ENCODE results near the gene SND1.

Gene SND1

DNA sequence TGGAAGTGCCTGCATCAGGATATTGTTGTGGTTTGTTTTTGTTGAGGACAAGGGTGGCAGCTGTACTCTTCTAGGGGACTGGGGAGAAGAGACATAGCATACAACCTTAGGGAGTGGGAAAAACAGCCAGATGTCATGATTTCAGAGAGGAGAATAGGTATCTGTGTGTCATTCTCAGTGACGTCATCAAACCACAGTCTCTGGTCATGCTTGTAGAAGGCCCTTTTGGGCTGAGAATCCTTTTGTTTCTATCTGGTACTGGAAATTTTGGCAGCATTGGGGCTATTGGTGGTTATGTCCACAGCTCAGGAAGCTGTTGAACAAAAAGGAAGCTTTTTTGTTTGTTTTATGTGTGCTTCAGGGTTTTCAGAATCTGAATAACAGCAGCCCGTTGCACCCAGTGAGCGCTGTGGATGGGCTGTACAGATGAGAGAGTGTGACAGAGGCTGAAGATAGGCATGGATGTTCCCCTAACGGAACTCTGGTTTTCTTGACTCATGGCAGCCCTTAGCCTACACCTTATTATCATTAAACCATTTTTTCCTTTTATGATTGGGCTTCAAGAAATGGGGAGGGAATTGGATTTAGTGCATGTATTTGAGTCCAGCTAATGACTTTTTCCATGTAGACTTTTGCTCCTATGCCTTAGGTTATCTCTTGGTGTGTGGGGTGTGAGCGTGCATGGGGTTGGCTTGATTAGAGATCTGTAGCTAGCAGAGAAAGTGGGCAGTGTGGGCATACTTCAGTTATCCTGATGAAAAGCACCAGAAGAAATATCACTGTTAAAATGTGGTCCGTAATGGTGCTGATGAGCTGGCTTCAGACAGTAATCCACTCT, 65.7 kb downstream of the SND1 start:
- H3K4me3 ChIP-seq (ENCODE audit: low read length) = no peak overlapping the region
- no peaks in the 10 kb centered on the region for H3K4me1 ChIP-seq (ENCODE audit: control insufficient read depth, insufficient read depth, low read length)
- no peak overlapping the region for H3K9ac ChIP-seq (ENCODE audit: low read length)
- no peaks in the 10 kb centered on the region for H3K9me3 ChIP-seq (ENCODE audit: control insufficient read depth, low read length)
- H3K27me3 ChIP-seq (ENCODE audit: control insufficient read depth, insufficient read depth, low read length) = no peaks in the 10 kb centered on the region
- peaks cover 4% of the 10 kb centered on the region for H3K36me3 ChIP-seq (ENCODE audit: control insufficient read depth, insufficient read depth, low read length)

DNA sequence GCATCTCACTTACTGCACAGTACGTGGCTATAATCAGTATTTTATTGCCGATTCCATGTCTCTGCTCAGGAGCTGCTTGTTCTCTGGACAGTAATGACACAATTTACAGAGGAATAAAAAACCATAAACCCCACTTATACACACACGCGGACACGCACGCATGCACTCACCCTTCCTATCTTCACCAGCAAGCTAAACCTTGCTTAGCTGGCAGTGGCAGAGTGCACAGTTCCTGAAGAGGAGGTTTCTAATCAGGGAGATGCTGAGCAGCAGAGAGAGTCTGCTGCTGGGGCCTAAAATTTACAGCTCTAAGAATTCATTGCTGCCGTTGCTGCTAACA, 66.3 kb downstream of the SND1 start:
- Histone ChIP-seq H3K36me3 (ENCODE audit: control insufficient read depth, insufficient read depth, low read length) (peaks cover 4% of the 10 kb centered on the region), H3K27me3 (ENCODE audit: control insufficient read depth, insufficient read depth, low read length) (no peaks in the 10 kb centered on the region), H3K4me1 (ENCODE audit: control insufficient read depth, insufficient read depth, low read length) (no peaks in the 10 kb centered on the region), H3K4me3 (ENCODE audit: low read length) (no peak overlapping the region), H3K9me3 (ENCODE audit: control insufficient read depth, low read length) (no peaks in the 10 kb centered on the region), H3K9ac (ENCODE audit: low read length) (no peak overlapping the region)

DNA sequence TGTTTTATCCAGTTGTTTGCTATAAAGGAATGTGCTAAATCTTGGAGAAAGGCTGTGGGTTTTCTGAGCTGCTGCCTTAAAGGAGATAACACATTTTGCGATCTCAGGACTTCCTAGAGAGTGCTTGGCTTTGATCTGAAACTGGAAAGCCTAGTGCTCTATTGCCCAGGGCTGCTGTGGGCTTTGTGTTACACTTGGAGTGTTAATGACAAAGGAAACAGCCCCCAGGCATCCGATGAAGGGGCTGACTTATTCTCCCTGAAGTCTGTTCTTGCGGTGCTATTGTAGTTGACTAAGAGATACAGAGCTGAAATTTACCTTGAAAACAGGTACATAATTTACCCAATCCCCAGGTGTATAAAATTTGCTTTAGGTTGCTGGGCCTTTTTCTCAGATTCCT, 74.5 kb downstream of the SND1 start:
- Histone ChIP-seq H3K4me3 (ENCODE audit: low read length) (no peak overlapping the region), H3K4me1 (ENCODE audit: control insufficient read depth, insufficient read depth, low read length) (no peaks in the 10 kb centered on the region), H3K36me3 (ENCODE audit: control insufficient read depth, insufficient read depth, low read length) (no peaks in the 10 kb centered on the region), H3K9ac (ENCODE audit: low read length) (no peak overlapping the region), H3K27me3 (ENCODE audit: control insufficient read depth, insufficient read depth, low read length) (no peaks in the 10 kb centered on the region), H3K9me3 (ENCODE audit: control insufficient read depth, low read length) (no peaks in the 10 kb centered on the region)

DNA sequence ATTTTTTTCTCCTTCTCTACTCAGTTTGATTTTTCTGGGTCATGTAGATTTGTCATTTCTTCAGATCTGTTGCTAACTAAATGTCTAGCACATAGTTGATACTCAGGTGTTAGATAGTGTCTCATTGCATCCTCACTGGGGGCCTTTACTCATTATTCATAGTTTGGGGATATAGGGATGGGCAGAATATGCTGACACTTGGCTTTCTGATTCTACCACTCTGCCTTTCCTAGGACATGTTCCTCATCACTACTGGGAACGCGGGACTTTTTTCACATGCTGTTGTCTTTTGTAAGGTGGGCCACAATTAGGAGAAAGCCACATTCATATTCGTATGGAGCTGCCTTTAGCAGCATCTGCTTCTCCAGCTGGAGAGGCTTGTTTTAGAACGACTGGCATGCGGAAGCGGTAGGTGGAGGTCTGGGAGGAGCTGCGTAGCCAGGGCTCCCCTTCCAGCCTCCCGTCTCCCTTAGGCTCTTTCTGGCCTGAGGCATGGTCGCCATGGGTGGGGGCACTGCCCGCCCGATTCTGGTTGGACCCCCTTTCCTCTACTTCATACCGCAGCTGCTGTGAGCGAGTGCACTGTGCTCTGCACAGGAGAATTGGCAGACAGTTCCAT, 78.8 kb downstream of the SND1 start:
- no peaks in the 10 kb centered on the region for H3K27me3 ChIP-seq (ENCODE audit: control insufficient read depth, insufficient read depth, low read length)
- no peak overlapping the region for H3K9ac ChIP-seq (ENCODE audit: low read length)
- H3K4me1 ChIP-seq (ENCODE audit: control insufficient read depth, insufficient read depth, low read length) = no peaks in the 10 kb centered on the region
- no peaks in the 10 kb centered on the region for H3K36me3 ChIP-seq (ENCODE audit: control insufficient read depth, insufficient read depth, low read length)
- no peak overlapping the region for H3K4me3 ChIP-seq (ENCODE audit: low read length)
- H3K9me3 ChIP-seq (ENCODE audit: control insufficient read depth, low read length) = no peaks in the 10 kb centered on the region

DNA sequence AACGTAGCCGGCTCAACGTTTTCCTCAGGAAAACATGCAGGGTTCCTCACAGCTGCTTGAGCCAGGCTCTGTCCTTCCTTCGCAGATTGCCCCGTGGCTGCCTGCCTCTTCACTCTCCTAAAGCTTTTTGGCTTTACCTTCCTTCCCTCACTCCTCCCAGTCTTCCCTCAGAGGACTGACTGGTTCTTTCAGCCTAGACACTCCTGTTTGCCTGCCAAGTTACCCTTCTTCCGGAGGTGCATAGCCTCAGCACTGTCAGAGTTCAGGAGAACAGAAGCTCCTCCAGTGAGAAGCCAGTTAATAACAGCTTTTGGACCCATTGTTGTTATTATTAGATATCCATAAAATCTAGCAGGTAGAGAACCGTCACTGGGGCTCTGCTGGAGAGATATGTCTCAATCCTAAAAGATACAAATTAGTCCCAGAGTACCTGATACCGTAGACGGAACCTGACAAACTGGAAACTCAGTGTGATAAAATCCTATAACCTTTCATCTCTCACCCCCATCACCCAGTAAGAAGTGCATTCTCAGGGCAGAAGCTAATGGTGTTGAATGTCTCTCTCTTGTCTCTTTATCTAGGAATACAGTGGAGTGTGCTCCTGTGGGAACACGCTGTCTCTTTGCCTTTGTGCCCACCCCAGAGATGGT, 79.6 kb downstream of the SND1 start:
- no peaks in the 10 kb centered on the region for H3K27me3 ChIP-seq (ENCODE audit: control insufficient read depth, insufficient read depth, low read length)
- H3K9me3 ChIP-seq (ENCODE audit: control insufficient read depth, low read length) = no peaks in the 10 kb centered on the region
- H3K4me3 ChIP-seq (ENCODE audit: low read length) = no peak overlapping the region
- H3K4me1 ChIP-seq (ENCODE audit: control insufficient read depth, insufficient read depth, low read length) = no peaks in the 10 kb centered on the region
- H3K36me3 ChIP-seq (ENCODE audit: control insufficient read depth, insufficient read depth, low read length) = no peaks in the 10 kb centered on the region
- H3K9ac ChIP-seq (ENCODE audit: low read length) = no peak overlapping the region

DNA sequence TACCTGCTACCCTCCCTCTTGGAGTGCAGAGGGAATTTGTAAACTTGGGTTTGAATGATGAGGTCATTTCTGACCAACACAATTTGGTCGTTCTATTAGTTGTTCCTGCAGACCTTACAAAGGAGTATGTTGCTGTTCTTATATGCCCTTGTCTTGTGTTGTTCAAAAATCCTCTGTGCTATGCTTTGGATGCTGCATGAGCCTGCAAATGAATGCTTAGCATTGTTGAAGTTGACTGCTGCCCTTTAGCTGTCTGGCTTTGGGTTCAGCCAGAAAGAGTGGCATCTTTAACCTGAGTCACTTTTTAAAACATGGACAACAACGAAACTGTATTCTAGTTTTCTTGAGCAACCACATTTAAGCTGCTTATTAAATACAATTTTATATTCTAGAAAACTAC, 80.3 kb downstream of the SND1 start:
- Histone ChIP-seq H3K27me3 (ENCODE audit: control insufficient read depth, insufficient read depth, low read length) (no peaks in the 10 kb centered on the region), H3K4me1 (ENCODE audit: control insufficient read depth, insufficient read depth, low read length) (no peaks in the 10 kb centered on the region), H3K9ac (ENCODE audit: low read length) (no peak overlapping the region), H3K4me3 (ENCODE audit: low read length) (no peak overlapping the region), H3K36me3 (ENCODE audit: control insufficient read depth, insufficient read depth, low read length) (no peaks in the 10 kb centered on the region), H3K9me3 (ENCODE audit: control insufficient read depth, low read length) (no peaks in the 10 kb centered on the region)

DNA sequence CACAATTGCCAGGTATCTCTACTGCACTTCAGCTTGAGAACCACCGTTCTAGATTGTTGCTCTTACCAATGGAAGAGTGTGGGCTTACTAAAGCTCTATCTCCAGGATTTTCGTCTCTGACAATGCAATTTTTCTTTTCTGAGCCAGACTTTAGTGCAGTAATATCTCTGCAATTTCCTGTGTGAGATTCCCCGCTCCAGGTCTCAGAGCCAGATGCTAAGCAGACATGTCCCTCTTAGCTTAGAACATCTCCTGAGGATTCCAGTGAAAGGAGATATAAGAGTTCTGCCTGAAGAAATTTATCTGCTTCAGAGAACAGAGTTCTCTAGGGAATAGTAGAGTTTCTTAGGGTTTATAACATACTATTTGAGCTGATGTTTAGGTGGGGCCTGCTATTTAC, 82.0 kb downstream of the SND1 start:
- Histone ChIP-seq H3K36me3 (ENCODE audit: control insufficient read depth, insufficient read depth, low read length) (no peaks in the 10 kb centered on the region), H3K27me3 (ENCODE audit: control insufficient read depth, insufficient read depth, low read length) (no peaks in the 10 kb centered on the region), H3K4me3 (ENCODE audit: low read length) (no peak overlapping the region), H3K9ac (ENCODE audit: low read length) (no peak overlapping the region), H3K4me1 (ENCODE audit: control insufficient read depth, insufficient read depth, low read length) (no peaks in the 10 kb centered on the region), H3K9me3 (ENCODE audit: control insufficient read depth, low read length) (no peaks in the 10 kb centered on the region)

DNA sequence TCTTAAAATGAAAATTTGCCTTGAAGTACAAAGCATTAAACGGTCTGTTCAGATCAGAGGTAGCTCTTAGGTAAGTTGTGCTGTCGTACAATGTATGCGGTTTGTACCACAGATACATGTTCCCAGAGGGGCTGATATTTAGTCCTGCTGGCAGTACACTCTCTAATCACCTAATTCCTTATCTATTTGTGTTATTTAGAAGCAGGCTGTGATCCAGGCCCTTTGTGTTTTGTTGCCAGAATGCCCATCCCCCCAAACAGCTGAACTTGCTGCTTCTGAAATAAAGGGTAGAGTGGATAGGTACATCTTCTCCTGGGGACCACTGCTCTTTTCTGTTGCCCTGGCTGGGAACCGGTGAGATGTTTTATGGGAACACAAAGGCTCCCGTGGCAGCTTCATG, 84.5 kb downstream of the SND1 start:
- Histone ChIP-seq H3K9me3 (ENCODE audit: control insufficient read depth, low read length) (no peaks in the 10 kb centered on the region), H3K36me3 (ENCODE audit: control insufficient read depth, insufficient read depth, low read length) (no peaks in the 10 kb centered on the region), H3K9ac (ENCODE audit: low read length) (no peak overlapping the region)

DNA sequence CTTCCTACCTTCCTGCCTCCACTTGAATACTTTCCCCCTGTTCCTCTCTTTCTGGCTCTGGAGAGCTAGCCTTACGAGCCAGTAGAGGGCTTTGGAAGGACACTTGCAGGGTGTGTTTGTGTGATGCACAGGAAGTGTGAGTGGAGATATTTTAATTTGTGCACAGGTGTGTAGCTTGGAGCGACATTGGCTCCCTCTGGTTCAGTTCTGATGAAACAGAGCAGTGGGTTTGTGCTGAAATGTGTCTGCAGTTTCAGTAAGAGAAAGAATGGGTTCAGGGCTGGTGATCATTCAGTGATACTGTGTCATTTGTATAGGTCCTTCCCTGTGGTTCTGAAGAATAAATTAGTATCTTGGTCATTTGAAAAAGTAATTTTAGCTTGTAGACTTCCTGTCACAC, 86.9 kb downstream of the SND1 start:
- H3K9ac ChIP-seq (ENCODE audit: low read length) = no peak overlapping the region
- H3K4me3 ChIP-seq (ENCODE audit: low read length) = no peak overlapping the region
- H3K9me3 ChIP-seq (ENCODE audit: control insufficient read depth, low read length) = no peaks in the 10 kb centered on the region
- no peaks in the 10 kb centered on the region for H3K4me1 ChIP-seq (ENCODE audit: control insufficient read depth, insufficient read depth, low read length)
- H3K36me3 ChIP-seq (ENCODE audit: control insufficient read depth, insufficient read depth, low read length) = no peaks in the 10 kb centered on the region
- H3K27me3 ChIP-seq (ENCODE audit: control insufficient read depth, insufficient read depth, low read length) = no peaks in the 10 kb centered on the region

More for the DNA sequence above, 84.5 kb downstream of the SND1 start:
- no peak overlapping the region for H3K4me3 ChIP-seq (ENCODE audit: low read length)
- no peaks in the 10 kb centered on the region for H3K27me3 ChIP-seq (ENCODE audit: control insufficient read depth, insufficient read depth, low read length)
- no peaks in the 10 kb centered on the region for H3K4me1 ChIP-seq (ENCODE audit: control insufficient read depth, insufficient read depth, low read length)

DNA sequence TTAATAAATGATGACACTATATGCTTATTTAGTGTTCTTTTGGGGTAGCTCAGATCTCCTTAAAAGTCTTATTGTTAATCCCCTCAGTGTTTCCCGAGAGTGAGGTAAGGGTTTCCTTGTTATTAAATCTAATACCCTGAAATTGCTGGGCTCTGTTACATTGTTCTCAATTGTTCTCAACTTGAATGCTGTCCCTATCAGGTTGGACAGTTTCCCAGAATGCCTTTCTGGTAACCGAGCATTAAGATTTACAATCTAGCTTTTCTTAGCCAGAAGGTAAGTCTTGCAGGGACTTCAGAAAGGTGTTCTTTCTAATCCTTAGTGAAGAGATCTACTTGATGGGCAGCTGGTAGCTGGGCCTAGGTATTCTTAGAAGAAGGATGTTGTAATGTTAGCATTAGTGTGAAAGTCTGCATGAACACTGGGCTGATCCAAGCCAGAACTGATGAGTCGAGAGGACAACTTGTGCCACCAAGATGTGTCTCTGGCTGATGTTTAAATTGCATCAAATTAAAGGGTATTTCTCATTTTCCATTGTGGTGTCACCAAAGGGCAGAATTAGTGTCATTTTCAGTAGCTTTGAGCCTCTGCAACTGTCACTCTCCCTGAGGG, 89.9 kb downstream of the SND1 start:
- Histone ChIP-seq H3K9ac (ENCODE audit: low read length) (no peak overlapping the region), H3K36me3 (ENCODE audit: control insufficient read depth, insufficient read depth, low read length) (no peaks in the 10 kb centered on the region), H3K27me3 (ENCODE audit: control insufficient read depth, insufficient read depth, low read length) (no peaks in the 10 kb centered on the region), H3K4me3 (ENCODE audit: low read length) (no peak overlapping the region), H3K9me3 (ENCODE audit: control insufficient read depth, low read length) (no peaks in the 10 kb centered on the region), H3K4me1 (ENCODE audit: control insufficient read depth, insufficient read depth, low read length) (no peaks in the 10 kb centered on the region)

DNA sequence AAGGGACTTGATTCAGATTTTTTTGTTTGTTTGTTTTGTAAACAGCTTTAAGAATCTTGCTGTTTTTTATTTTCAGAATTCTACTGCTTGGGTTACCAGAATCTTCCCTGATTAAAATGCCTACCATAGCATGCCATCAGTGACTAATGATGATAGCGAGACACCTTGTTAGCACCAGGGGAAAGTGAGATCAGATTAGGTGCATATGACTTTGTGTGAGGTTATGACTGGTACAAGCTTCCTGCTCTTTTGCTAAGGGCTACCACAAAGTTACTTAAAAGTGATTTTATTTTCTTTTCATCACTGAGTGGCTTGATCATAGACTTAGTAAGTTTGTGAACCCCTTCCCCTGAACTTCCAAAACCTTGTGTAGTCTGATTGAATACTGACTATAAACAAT, 93.5 kb downstream of the SND1 start:
- no peaks in the 10 kb centered on the region for H3K4me1 ChIP-seq (ENCODE audit: control insufficient read depth, insufficient read depth, low read length)
- no peaks in the 10 kb centered on the region for H3K9me3 ChIP-seq (ENCODE audit: control insufficient read depth, low read length)
- H3K4me3 ChIP-seq (ENCODE audit: low read length) = no peak overlapping the region
- H3K36me3 ChIP-seq (ENCODE audit: control insufficient read depth, insufficient read depth, low read length) = no peaks in the 10 kb centered on the region
- no peak overlapping the region for H3K9ac ChIP-seq (ENCODE audit: low read length)
- no peaks in the 10 kb centered on the region for H3K27me3 ChIP-seq (ENCODE audit: control insufficient read depth, insufficient read depth, low read length)

DNA sequence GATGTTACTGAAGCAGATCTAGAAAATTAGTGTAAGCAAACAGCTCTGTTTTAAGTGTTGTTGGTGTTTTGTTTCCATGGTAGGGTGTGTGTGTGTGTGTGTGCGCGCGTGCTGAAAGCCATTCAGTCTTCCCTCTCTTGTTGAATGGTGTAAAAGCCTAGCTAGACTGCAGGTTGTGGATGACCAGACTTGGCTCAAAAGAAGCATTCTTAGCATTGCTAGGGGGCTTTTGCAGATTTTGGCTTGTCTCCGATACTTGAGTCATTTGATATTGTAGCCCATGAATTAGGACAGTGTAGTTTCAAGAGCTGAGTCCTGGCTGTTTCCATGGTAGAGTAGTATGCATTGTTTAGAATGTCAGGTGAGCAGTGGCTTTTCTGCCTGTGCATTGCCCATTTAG, 99.1 kb downstream of the SND1 start:
- Histone ChIP-seq H3K27me3 (ENCODE audit: control insufficient read depth, insufficient read depth, low read length) (no peaks in the 10 kb centered on the region), H3K9ac (ENCODE audit: low read length) (no peak overlapping the region), H3K4me1 (ENCODE audit: control insufficient read depth, insufficient read depth, low read length) (peaks cover 9% of the 10 kb centered on the region), H3K4me3 (ENCODE audit: low read length) (no peak overlapping the region), H3K9me3 (ENCODE audit: control insufficient read depth, low read length) (no peaks in the 10 kb centered on the region), H3K36me3 (ENCODE audit: control insufficient read depth, insufficient read depth, low read length) (no peaks in the 10 kb centered on the region)
